Smooth muscle cell (in vitro differentiated cells): ENCODE measurements around the gene TLE7. TPM values are rescaled to one million over a fixed set of nuclear protein-coding genes. Genes with fewer than 3 reads are reported as not detected.

Experiments used
- DNase-seq: peaks from one replicate; lab custom pipeline; 2025; ENCODE audit not compliant: unreplicated experiment; lab: John Stamatoyannopoulos, UW
- H2AFZ ChIP-seq: fragments of 200-600 bp; sonication (generic); 2 replicates; pipeline ENCODE4 v1.6.0; 2016; ENCODE audit warnings: antibody characterized with exemption, low read depth, mild to moderate bottlenecking
- H3F3A ChIP-seq: fragments of 200-600 bp; sonication (generic); 2 replicates; pipeline ENCODE4 v1.6.0; 2017; ENCODE audit warnings: antibody characterized with exemption, low read depth
- H3K27ac ChIP-seq: fragments of 200-600 bp; sonication (generic); 2 replicates; pipeline ENCODE4 v1.5.1; 2016; ENCODE audit warnings: low read depth, mild to moderate bottlenecking
- H3K27me3 ChIP-seq: fragments of 200-600 bp; sonication (generic); 2 replicates; pipeline ENCODE4 v1.6.1; 2016; ENCODE audit warnings: low read depth, mild to moderate bottlenecking
- H3K36me3 ChIP-seq: fragments of 200-600 bp; sonication (generic); 2 replicates; pipeline ENCODE4 v1.5.1; 2016; ENCODE audit warnings: low read depth
- H3K4me1 ChIP-seq: fragments of 200-600 bp; sonication (generic); 2 replicates; pipeline ENCODE4 v1.5.1; 2016; ENCODE audit warnings: low read depth
- H3K4me2 ChIP-seq: fragments of 200-600 bp; sonication (generic); 2 replicates; pipeline ENCODE4 v1.6.0; 2016; ENCODE audit warnings: mild to moderate bottlenecking
- H3K4me3 ChIP-seq: fragments of 200-600 bp; sonication (generic); 2 replicates; pipeline ENCODE4 v1.5.1; 2016; ENCODE audit warnings: mild to moderate bottlenecking
- H3K79me2 ChIP-seq: fragments of 200-600 bp; sonication (generic); 2 replicates; pipeline ENCODE4 v1.6.0; 2016; ENCODE audit warnings: low read depth, mild to moderate bottlenecking
- H3K9ac ChIP-seq: fragments of 200-600 bp; sonication (generic); 2 replicates; pipeline ENCODE4 v1.6.0; 2016; ENCODE audit warnings: low read depth
- H3K9me3 ChIP-seq: fragments of 200-600 bp; sonication (generic); replicated peaks from 2 replicates; pipeline ENCODE4 v1.5.1; 2016; ENCODE audit warnings: low read depth
- H4K20me1 ChIP-seq: fragments of 200-600 bp; sonication (generic); 2 replicates; pipeline ENCODE4 v1.6.0; 2016; ENCODE audit warnings: low read depth
- CTCF ChIP-seq: fragments of 200-600 bp; sonication (generic); IDR thresholded peaks from 2 replicates; pipeline ENCODE4 v1.5.1; 2017; ENCODE audit warnings: borderline replicate concordance, mild to moderate bottlenecking, antibody characterized with exemption; ENCODE audit not compliant: insufficient read depth, poor library complexity, severe bottlenecking
- WGBS: methylation state at CpG from one replicate; pipeline ENCODE4 v1.1.7; 2016; ENCODE audit warnings: low lambda C conversion rate; 5-methylcytosine and 5-hydroxymethylcytosine counted together
- polyA plus RNA-seq: library from polyadenylated mRNA; unstranded; fragments of >200 nt; fragmentation: Nextera tagmentation; extraction: Ambion mirVana; gene quantifications from 2 replicates; pipeline ENCODE4 v1.2.1, GENCODE V29; 2016
- total RNA-seq: library from RNA; depleted of rRNA; stranded (reverse); fragments of >200 nt; gene quantifications from 2 replicates; pipeline ENCODE4 v1.2.3, GENCODE V29; 2014

TLE7 gene
- total RNA-seq (not detected in 2 replicates), polyA plus RNA-seq (not detected in 2 replicates)

- Histone ChIP-seq H3K36me3 (no peaks in the 10 kb centered on the region), H3K27ac (no peak within 1 kb of the TSS), H3K9me3 (no peaks in the 10 kb centered on the region), H3K4me1 (no peaks in the 10 kb centered on the region), H3K4me3 (no peak within 1 kb of the TSS), H3K4me2 (no peak within 1 kb of the TSS), H3F3A (no peaks in the 10 kb centered on the region), H3K27me3 (no peaks in the 10 kb centered on the region), H4K20me1 (no peaks in the 10 kb centered on the region), H3K9ac (no peak within 1 kb of the TSS), H2AFZ (no peak within 1 kb of the TSS), H3K79me2 (no peaks in the 10 kb centered on the region)
- 95% methylated on average over 12 of the region's 13 CpGs for WGBS
- TF ChIP-seq CTCF: no peak
- DNase-seq: no peak
These were observed at the start of gene TLE7 for GRCh38 chr16:71442051-71442440. TLE7 (minus strand) TSS chr16:71442054; CDS start chr16:71433324, 8,730 bp downstream.

- no peak overlapping the region for H3K4me2 ChIP-seq
- no peak overlapping the region for H3K4me3 ChIP-seq
- no peaks in the 10 kb centered on the region for H3K36me3 ChIP-seq
- H2AFZ ChIP-seq: no peak overlapping the region
- H3K9ac ChIP-seq: no peak overlapping the region
- H3K4me1 ChIP-seq: no peaks in the 10 kb centered on the region
- WGBS: 70% methylated on average over 3 of the region's 3 CpGs
- H3K27ac ChIP-seq: no peak overlapping the region
- no peak for TF ChIP-seq CTCF
- H3K27me3 ChIP-seq: peaks cover 12% of the 10 kb centered on the region
- no peaks in the 10 kb centered on the region for H3K79me2 ChIP-seq
- no peaks in the 10 kb centered on the region for H4K20me1 ChIP-seq
- DNase-seq: no peak
- H3K9me3 ChIP-seq: no peaks in the 10 kb centered on the region
- H3F3A ChIP-seq: no peaks in the 10 kb centered on the region
These were observed 49.2 kb upstream of the TLE7 start for GRCh38 chr16:71491054-71491453.

- TF ChIP-seq CTCF: no peak
- H3F3A ChIP-seq: no peaks in the 10 kb centered on the region
- H3K27ac ChIP-seq: no peak overlapping the region
- no peaks in the 10 kb centered on the region for H3K9me3 ChIP-seq
- H2AFZ ChIP-seq: no peak overlapping the region
- H3K36me3 ChIP-seq: no peaks in the 10 kb centered on the region
- H3K4me1 ChIP-seq: no peaks in the 10 kb centered on the region
- no peak overlapping the region for H3K9ac ChIP-seq
- no peaks in the 10 kb centered on the region for H4K20me1 ChIP-seq
- DNase-seq: no peak
- no peaks in the 10 kb centered on the region for H3K79me2 ChIP-seq
- no peak overlapping the region for H3K4me3 ChIP-seq
- no peak overlapping the region for H3K4me2 ChIP-seq
- peaks cover 12% of the 10 kb centered on the region for H3K27me3 ChIP-seq
These were observed 48.5 kb upstream of the TLE7 start for GRCh38 chr16:71490361-71490760.

- no peak for DNase-seq
- TF ChIP-seq CTCF: no peak
- WGBS: 90% methylated on average over 22 of the region's 22 CpGs
- no peak within 1 kb of the TSS for H3K27ac ChIP-seq
- H3K9ac ChIP-seq: no peak within 1 kb of the TSS
- no peaks in the 10 kb centered on the region for H3K36me3 ChIP-seq
- H2AFZ ChIP-seq: no peak within 1 kb of the TSS
- H3F3A ChIP-seq: no peaks in the 10 kb centered on the region
- H3K9me3 ChIP-seq: no peaks in the 10 kb centered on the region
- H3K4me2 ChIP-seq: no peak within 1 kb of the TSS
- peaks cover 12% of the 10 kb centered on the region for H3K27me3 ChIP-seq
- H3K79me2 ChIP-seq: no peaks in the 10 kb centered on the region
- H3K4me1 ChIP-seq: no peaks in the 10 kb centered on the region
- H4K20me1 ChIP-seq: no peaks in the 10 kb centered on the region
- no peak within 1 kb of the TSS for H3K4me3 ChIP-seq
These were observed 47.3 kb upstream of the TLE7 start, which contains the start of gene ZNF19 for GRCh38 chr16:71489122-71489521. ZNF19 (minus strand) TSS chr16:71489324; CDS start chr16:71482114, 7,210 bp downstream.
